Astrocyte of the spinal cord (primary cell): ENCODE results near the gene CRIM1.
A peak's percentile ranks its signal among the peaks of the same experiment; 100 is the strongest.

Source experiments
- DNase-seq: peaks from one replicate; pipeline ENCODE4 v3.0.0; 2011; ENCODE audit warnings: low read depth, low spot score
- H3K4me3 ChIP-seq: 2 replicates; pipeline ENCODE4 v1.5.1; 2011; ENCODE audit warnings: low read depth, mild to moderate bottlenecking, low read length, moderate library complexity
- CTCF ChIP-seq: IDR thresholded peaks from 2 replicates; pipeline ENCODE4 v1.5.1; 2012; ENCODE audit warnings: low read depth, mild to moderate bottlenecking, low read length, inconsistent platforms
- in situ Hi-C: cut with HindIII; loops from 2 replicates; pipeline ENCODE4 v1.10.0; 2017; ENCODE audit warnings: low sequenced_read_pairs

CRIM1 gene

GRCh38 chr2:36565712-36566111 is 210.1 kb downstream of the CRIM1 start:
- in situ Hi-C loops, result no loop called here
- DNase-seq, result no peak
- H3K4me3 ChIP-seq, result no peak overlapping the region
- TF ChIP-seq CTCF, result no peak

- no peak for DNase-seq
- no peak overlapping the region for H3K4me3 ChIP-seq
- in situ Hi-C loops, result no loop called here
- no peak for TF ChIP-seq CTCF
Measured at GRCh38 chr2:36566887-36567286, 211.3 kb downstream of the CRIM1 start.

GRCh38 chr2:36567711-36568408 is 212.3 kb downstream of the CRIM1 start:
- no peak overlapping the region for H3K4me3 ChIP-seq
- no peak for TF ChIP-seq CTCF
- DNase-seq, result no peak
- in situ Hi-C loops, result no loop called here

GRCh38 chr2:36568516-36569246 is 213.1 kb downstream of the CRIM1 start:
- no peak overlapping the region for H3K4me3 ChIP-seq
- peak; percentile 56 for DNase-seq
- no peak for TF ChIP-seq CTCF
- in situ Hi-C loops, result no loop called here

GRCh38 chr2:36569267-36569856 is 213.8 kb downstream of the CRIM1 start:
- H3K4me3 ChIP-seq, result no peak overlapping the region
- no peak for TF ChIP-seq CTCF
- peak; percentile 55 for DNase-seq
- in situ Hi-C loops, result no loop called here

GRCh38 chr2:36570416-36570815 is 214.8 kb downstream of the CRIM1 start:
- no peak overlapping the region for H3K4me3 ChIP-seq
- TF ChIP-seq CTCF, result no peak
- in situ Hi-C loops, result no loop called here
- DNase-seq, result no peak
